Activated T-helper 17 cell treated with anti-CD3 and anti-CD28 coated beads, Interleukin-2, amount 50 U/mL, for 72 hours (primary cell): ENCODE data around the gene PROX2. TPM values are rescaled to one million over a fixed set of nuclear protein-coding genes. Genes with fewer than 3 reads are reported as not detected.

Experiments
- ATAC-seq: fragments of 150-1000 bp; cut with Tn5 transposase; replicated peaks from 2 replicates; pipeline ENCODE4 v1.10.0; 2021; ENCODE audit warnings: mild to moderate bottlenecking, moderate library complexity
- H3K27ac Mint-ChIP-seq: one replicate; pipeline ENCODE4 v1.8.0; 2022; ENCODE audit warnings: mixed read lengths
- H3K27me3 Mint-ChIP-seq: one replicate; pipeline ENCODE4 v1.8.0; 2022; ENCODE audit warnings: mixed read lengths
- H3K36me3 Mint-ChIP-seq: one replicate; pipeline ENCODE4 v1.8.0; 2022; ENCODE audit warnings: low read depth, mild to moderate bottlenecking, mixed read lengths
- H3K4me1 Mint-ChIP-seq: one replicate; pipeline ENCODE4 v1.8.0; 2022; ENCODE audit warnings: mixed read lengths
- H3K4me3 Mint-ChIP-seq: one replicate; pipeline ENCODE4 v1.8.0; 2022; ENCODE audit warnings: mild to moderate bottlenecking, mixed read lengths
- H3K9me3 Mint-ChIP-seq: one replicate; pipeline ENCODE4 v1.8.0; 2022; ENCODE audit warnings: mixed read lengths
- total RNA-seq, 2 donors: library from RNA; stranded (reverse); gene quantifications; one replicate each; pipeline ENCODE4 v1.2.3, GENCODE V29; 2022

The PROX2 gene
- total RNA-seq, 2 donors from 2014 or later: 0.71 TPM

DNA sequence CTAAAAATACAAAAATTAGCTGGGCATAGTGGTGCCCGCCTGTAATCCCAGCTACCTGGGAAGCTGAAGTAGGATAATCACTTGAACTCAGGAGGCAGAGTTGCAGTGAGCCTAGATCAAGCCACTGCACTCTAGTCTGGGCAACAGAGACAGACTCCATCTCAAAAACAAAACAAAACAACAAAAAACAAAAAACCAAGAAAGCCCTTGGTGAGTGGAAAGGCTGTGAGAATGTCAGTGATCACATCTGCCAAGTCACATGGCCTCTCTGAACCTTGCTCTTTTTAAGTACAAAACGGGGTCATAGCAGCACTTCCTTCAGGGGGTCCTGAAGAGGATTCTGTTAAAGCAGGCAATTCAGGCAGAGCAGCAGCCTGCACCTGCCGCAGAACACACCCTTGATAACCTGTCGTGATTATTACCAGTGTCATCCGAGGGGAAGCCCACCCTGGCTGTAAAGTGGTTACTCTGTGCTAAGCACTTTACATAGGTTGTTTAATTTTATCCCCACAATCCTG, 37.5 kb upstream of the PROX2 start:
- Mint-ChIP-seq H3K9me3 (no peaks in the 10 kb centered on the region), H3K27me3 (no peaks in the 10 kb centered on the region), H3K36me3 (no peaks in the 10 kb centered on the region), H3K27ac (no peak overlapping the region), H3K4me1 (no peaks in the 10 kb centered on the region), H3K4me3 (no peak overlapping the region)
- no peak for ATAC-seq

DNA sequence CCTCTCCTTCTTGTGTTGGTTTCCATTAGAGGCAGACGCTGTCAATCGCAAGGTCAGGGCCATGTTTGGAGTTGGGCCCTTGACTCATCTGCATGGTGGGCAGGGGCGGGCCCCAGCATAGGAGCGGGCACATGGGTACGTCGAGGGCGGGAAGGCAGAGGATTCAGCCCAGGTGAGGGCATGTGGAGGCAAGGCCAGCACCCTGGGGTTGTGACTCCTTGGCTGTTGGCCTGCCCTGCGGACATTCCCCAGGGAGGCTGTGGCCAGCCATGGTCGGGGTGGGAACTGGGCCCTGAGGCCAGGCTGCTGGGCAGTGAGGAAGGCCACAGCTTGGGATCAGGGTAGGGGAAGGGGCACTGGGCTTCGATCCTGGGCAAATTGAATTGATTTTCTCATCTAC, 36.9 kb upstream of the PROX2 start:
- no peaks in the 10 kb centered on the region for H3K36me3 Mint-ChIP-seq
- no peak overlapping the region for H3K27ac Mint-ChIP-seq
- no peak overlapping the region for H3K4me3 Mint-ChIP-seq
- H3K27me3 Mint-ChIP-seq: no peaks in the 10 kb centered on the region
- no peaks in the 10 kb centered on the region for H3K9me3 Mint-ChIP-seq
- no peaks in the 10 kb centered on the region for H3K4me1 Mint-ChIP-seq
- ATAC-seq: no peak

DNA sequence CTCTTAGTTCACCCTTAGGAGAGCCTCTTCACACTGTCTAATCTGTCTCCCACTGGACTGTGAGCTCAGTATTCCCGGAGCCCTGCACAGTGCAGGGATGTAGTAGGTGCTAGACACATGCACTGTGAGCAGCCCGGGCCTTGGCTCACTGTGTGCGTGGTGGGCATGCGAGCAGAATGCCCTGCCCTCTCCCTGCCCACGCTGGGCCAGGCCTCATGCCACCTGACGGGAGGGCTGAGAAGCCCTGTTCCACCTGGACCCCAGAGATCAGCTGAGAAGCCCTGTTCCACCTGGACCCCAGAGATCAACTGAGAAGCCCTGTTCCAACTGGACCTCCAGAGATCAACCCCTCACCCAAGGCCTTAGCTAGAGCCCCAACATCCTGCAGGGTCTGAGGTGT, 36.2 kb upstream of the PROX2 start:
- H3K27me3 Mint-ChIP-seq: no peaks in the 10 kb centered on the region
- H3K36me3 Mint-ChIP-seq: no peaks in the 10 kb centered on the region
- no peaks in the 10 kb centered on the region for H3K4me1 Mint-ChIP-seq
- no peak for ATAC-seq
- H3K9me3 Mint-ChIP-seq: no peaks in the 10 kb centered on the region
- no peak overlapping the region for H3K4me3 Mint-ChIP-seq
- no peak overlapping the region for H3K27ac Mint-ChIP-seq

GRCh38 chr14:74911704-74912103, 35.8 kb upstream of the PROX2 start:
- Mint-ChIP-seq H3K27me3 (no peaks in the 10 kb centered on the region), H3K36me3 (no peaks in the 10 kb centered on the region), H3K9me3 (no peaks in the 10 kb centered on the region), H3K4me1 (no peaks in the 10 kb centered on the region), H3K27ac (no peak overlapping the region), H3K4me3 (no peak overlapping the region)
- ATAC-seq: no peak

GRCh38 chr14:74911221-74911620, 35.3 kb upstream of the PROX2 start:
- H3K9me3 Mint-ChIP-seq: no peaks in the 10 kb centered on the region
- no peak for ATAC-seq
- no peak overlapping the region for H3K27ac Mint-ChIP-seq
- H3K4me3 Mint-ChIP-seq: no peak overlapping the region
- H3K27me3 Mint-ChIP-seq: no peaks in the 10 kb centered on the region
- H3K4me1 Mint-ChIP-seq: no peaks in the 10 kb centered on the region
- H3K36me3 Mint-ChIP-seq: no peaks in the 10 kb centered on the region

DNA sequence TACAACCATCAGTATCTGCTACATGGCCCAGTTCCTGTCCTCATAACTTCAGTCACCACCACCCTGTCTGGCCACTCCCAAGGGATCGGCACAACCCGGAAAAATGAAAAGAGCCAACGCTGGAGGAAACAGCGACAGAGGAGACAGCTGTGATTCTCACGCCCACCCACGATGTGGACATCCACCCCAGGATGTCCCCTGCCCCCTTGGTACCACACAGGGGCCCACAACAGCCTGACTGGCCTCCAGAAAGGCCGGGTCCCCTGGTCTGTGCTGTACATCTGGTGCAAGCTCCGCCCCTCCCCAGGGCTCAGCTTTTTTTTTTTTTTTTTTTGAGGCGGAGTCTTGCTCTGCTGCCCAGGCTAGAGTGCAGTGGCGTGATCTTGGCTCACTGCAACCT, 34.6 kb upstream of the PROX2 start:
- ATAC-seq: no peak
- Mint-ChIP-seq H3K4me1 (no peaks in the 10 kb centered on the region), H3K27ac (no peak overlapping the region), H3K27me3 (no peaks in the 10 kb centered on the region), H3K4me3 (no peak overlapping the region), H3K36me3 (no peaks in the 10 kb centered on the region), H3K9me3 (no peaks in the 10 kb centered on the region)

DNA sequence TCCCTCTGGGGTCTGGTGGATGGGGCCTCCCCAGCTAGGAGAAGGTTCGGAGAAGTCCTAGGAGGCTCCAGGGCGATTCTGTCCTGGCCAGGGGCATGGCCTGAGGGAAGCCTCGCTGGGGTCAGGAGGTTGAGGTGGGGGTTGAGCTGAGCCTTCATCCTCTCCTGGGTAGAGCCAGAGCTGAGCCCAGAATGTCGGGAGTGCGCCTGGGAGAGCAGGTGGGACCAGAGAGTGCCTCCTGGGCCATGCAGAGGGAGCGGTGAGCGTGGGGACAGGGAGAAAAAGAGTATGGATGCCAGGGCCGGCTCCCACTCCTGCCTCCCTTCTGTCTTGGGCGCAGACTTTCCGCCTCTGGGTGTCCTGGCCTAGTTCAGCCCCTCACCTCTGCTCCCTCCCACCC, 34.0 kb upstream of the PROX2 start:
- H3K27ac Mint-ChIP-seq: no peak overlapping the region
- no peaks in the 10 kb centered on the region for H3K36me3 Mint-ChIP-seq

GRCh38 chr14:74909501-74909900, 33.6 kb upstream of the PROX2 start:
- Mint-ChIP-seq H3K9me3 (no peaks in the 10 kb centered on the region), H3K27ac (no peak overlapping the region), H3K36me3 (peaks cover 3% of the 10 kb centered on the region), H3K4me3 (no peak overlapping the region), H3K27me3 (no peaks in the 10 kb centered on the region), H3K4me1 (no peaks in the 10 kb centered on the region)
- no peak for ATAC-seq

More for the DNA sequence above, 34.0 kb upstream of the PROX2 start:
- Mint-ChIP-seq H3K4me1 (no peaks in the 10 kb centered on the region), H3K27me3 (no peaks in the 10 kb centered on the region), H3K4me3 (no peak overlapping the region), H3K9me3 (no peaks in the 10 kb centered on the region)
- no peak for ATAC-seq

GRCh38 chr14:74908861-74909341, 33.0 kb upstream of the PROX2 start:
- no peaks in the 10 kb centered on the region for H3K27me3 Mint-ChIP-seq
- ATAC-seq: no peak
- H3K36me3 Mint-ChIP-seq: peaks cover 9% of the 10 kb centered on the region
- no peak overlapping the region for H3K4me3 Mint-ChIP-seq
- H3K9me3 Mint-ChIP-seq: no peaks in the 10 kb centered on the region
- no peak overlapping the region for H3K27ac Mint-ChIP-seq
- H3K4me1 Mint-ChIP-seq: no peaks in the 10 kb centered on the region

DNA sequence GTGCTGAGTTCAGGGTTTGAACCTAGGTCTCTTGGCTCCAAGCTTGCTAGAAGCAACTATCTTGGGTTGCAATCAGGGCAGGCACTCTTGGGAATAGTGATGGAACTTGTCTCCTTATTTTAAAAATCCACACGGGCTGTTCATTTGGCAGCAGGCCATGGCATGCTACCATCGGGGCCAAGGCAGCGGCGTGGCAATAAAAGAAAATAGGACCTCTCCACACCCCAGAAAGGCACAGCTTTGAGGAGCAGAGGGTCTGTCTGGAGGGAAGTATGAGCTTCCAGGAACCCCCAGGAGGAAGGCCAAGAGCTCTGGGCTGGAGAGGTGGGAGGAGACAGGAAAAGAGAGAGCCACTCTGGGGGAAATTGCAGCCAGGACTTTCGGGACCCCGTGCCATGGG, 31.8 kb upstream of the PROX2 start:
- H3K4me1 Mint-ChIP-seq: no peaks in the 10 kb centered on the region
- no peaks in the 10 kb centered on the region for H3K27me3 Mint-ChIP-seq
- peaks cover 21% of the 10 kb centered on the region for H3K36me3 Mint-ChIP-seq
- no peak overlapping the region for H3K4me3 Mint-ChIP-seq
- H3K9me3 Mint-ChIP-seq: no peaks in the 10 kb centered on the region
- peak overlapping the region; percentile 72 for H3K27ac Mint-ChIP-seq
- no peak for ATAC-seq

DNA sequence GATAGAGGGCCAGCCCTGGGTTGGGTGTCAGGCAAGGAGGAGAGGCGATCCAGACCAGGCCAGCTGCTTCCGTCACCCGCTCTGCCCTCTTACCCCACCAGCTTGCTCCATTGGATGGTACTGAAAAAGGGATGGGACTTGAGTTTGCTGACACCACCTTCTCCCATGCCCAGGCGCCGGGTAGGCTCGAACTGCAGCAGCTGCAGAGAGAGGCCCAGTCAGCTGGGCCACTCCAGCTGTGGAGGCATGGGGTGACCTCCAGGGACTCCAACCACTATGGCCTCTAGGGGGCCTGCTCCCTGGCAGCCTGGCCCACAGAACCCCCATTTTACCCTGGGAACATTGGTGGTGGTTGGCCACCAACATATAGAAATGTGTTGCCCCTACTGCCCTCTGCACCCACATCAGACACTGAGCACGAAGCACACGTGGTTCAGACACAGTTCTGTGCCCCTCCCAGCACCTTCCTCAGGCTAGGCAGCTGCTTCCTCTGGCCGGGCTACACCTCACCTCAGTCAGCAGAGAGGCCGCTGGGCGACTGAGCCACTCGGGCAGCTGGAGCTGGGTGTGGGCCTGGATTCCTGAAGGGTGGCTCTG, 31.1 kb upstream of the PROX2 start:
- no peak for ATAC-seq
- Mint-ChIP-seq H3K36me3 (peaks cover 28% of the 10 kb centered on the region), H3K9me3 (no peaks in the 10 kb centered on the region), H3K27ac (peak overlapping the region; percentile 72), H3K4me3 (no peak overlapping the region), H3K27me3 (no peaks in the 10 kb centered on the region), H3K4me1 (no peaks in the 10 kb centered on the region)

DNA sequence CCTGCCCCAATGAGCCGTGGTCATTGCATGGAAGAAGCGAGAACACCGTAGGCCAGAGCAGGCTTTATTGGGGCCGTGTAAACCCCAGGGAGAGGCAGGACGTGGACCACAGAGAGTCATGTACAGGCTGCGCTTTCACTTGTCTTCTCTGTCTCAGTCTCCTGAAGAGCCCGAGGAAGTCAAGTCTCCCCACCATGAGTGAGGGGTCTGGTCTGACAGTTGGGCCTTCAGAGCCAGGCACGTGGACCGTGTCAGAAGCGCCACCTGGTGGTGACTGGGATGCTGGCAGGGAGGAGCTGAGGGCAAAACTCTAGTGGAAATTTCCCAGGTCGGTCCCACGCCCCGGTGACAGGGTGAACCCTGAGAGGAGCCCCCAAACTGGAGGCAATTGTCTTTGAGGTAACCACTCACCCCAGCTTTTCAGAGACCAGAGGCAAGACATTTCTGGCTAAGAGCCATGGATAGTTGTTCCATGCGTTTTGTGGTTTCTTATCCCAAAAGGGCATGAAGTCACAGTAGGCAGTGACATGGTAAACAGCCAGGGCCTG, 29.7 kb upstream of the PROX2 start:
- peak; percentile 69 for ATAC-seq
- Mint-ChIP-seq H3K36me3 (peaks cover 42% of the 10 kb centered on the region), H3K27ac (peak overlapping the region; percentile 33), H3K9me3 (no peaks in the 10 kb centered on the region), H3K4me1 (no peaks in the 10 kb centered on the region), H3K4me3 (no peak overlapping the region), H3K27me3 (no peaks in the 10 kb centered on the region)

- no peaks in the 10 kb centered on the region for H3K9me3 Mint-ChIP-seq
- no peaks in the 10 kb centered on the region for H3K4me1 Mint-ChIP-seq
- H3K27ac Mint-ChIP-seq: peak overlapping the region; percentile 25
- H3K27me3 Mint-ChIP-seq: no peaks in the 10 kb centered on the region
- ATAC-seq: no peak
- no peak overlapping the region for H3K4me3 Mint-ChIP-seq
- H3K36me3 Mint-ChIP-seq: peaks cover 50% of the 10 kb centered on the region
These were observed 28.9 kb upstream of the PROX2 start for GRCh38 chr14:74904635-74905503.

DNA sequence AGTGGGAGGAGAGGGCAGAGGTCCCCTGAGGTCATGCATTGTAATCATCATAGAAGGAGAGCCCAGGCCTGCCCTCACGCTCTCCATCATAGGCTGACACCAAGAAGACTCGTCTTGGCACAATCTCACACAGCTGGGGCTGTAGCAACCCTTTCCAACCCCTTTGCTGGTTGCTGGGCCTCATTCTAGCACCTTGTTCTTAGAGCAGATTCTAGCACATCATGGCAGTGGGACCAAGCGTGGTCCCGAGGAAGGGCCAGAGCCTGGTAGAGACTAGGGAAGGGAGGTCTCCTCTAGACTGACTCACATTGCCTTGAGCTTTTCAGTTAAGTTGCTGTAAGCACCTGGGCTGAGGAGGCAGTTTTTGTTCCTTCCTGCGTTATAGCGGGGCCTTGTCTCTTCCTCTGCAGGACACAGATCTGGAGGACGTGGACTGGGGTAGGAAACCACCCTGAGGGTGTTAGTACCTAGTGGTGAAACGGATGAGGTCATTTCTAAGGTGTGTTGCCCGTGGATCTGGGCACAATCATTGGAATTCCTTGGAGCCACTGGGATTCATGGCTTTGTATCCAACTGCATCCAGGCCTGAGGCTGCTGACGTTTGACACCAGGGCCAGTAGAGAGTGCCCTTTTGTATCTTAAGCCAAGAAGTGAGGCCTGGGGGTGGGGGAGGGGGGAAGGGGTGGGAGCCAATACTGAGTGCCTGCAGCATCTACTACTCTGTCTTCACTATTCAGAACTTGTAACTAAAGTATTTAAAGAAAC, 27.2 kb upstream of the PROX2 start:
- H3K9me3 Mint-ChIP-seq: no peaks in the 10 kb centered on the region
- no peaks in the 10 kb centered on the region for H3K4me1 Mint-ChIP-seq
- H3K27ac Mint-ChIP-seq: no peak overlapping the region
- peaks cover 67% of the 10 kb centered on the region for H3K36me3 Mint-ChIP-seq
- no peaks in the 10 kb centered on the region for H3K27me3 Mint-ChIP-seq
- ATAC-seq: no peak
- no peak overlapping the region for H3K4me3 Mint-ChIP-seq
